A549 treated with GW870086 at 1 μM for 4 hours (cell line): ENCODE results near the gene NDST3. TPM values are rescaled to one million over a fixed set of nuclear protein-coding genes. Genes with fewer than 3 reads are reported as not detected.

Source experiments
- total RNA-seq: library from RNA; stranded (reverse); fragments of 200-300 nt; extraction: Qiagen RNA extraction; gene quantifications from 5 replicates; pipeline ENCODE4 v1.2.3, GENCODE V29; 2022; ENCODE audit warnings: low read depth

The NDST3 gene
- total RNA-seq = not detected in 5 replicates

DNA sequence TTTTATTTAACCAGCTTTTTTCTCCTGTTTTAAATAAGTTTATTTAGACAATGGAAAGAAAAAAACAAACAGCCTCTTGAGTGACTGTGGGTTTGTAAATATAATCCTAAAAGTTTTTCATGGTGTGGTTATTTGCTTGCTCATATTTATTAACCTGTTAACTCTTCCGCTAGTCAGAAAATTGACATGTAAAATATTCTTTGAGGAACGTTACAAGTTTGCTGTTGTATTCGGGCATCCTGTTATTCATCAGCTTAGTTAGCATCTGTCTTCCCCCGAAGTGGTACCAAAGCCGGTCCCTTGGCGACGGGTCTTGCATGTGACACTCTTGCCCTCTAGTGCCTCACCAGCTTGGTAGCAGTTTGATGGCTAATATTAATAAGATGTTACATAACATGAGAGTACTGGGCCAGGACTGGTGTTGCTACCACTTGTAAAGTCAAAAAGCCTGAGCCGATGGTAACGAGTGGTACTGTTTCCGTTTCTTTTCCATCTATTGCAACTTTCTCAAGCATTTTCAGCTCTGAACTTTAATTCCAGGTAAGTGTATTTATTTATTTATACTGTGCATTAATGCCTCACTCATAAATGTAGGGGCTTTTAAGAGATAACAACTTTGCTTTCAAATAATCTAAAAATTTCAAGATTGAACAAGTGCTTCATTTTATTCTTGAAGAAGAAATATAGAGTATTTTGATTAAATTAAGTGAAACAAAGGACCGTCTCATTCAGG lies at the start of gene NDST3:
Gene NDST3, plus strand, starts transcription at position 434 of the 733 bp plus-strand sequence. CDS start 19,425 bp downstream, outside the sequence.

